Parathyroid adenoma (tissue), 2 donors: ENCODE results near the gene PAPSS1.
A peak's percentile ranks its signal among the peaks of the same experiment; 100 is the strongest.
"Not testable (repeated sequence)": the region's sequence is repeated elsewhere in the genome, so short reads cannot be mapped to it uniquely, and the experiment has no call there.

ENCODE experiments used
- H2AFZ ChIP-seq: fragments of 300-600 bp; sonication (generic); one replicate; pipeline ENCODE4 v1.7.0; 2017; ENCODE audit warnings: antibody characterized with exemption, mild to moderate bottlenecking
- H3K27ac ChIP-seq: fragments of 300-600 bp; sonication (generic); one replicate; pipeline ENCODE4 v1.7.0; 2017
- H3K27me3 ChIP-seq: fragments of 300-600 bp; sonication (generic); one replicate; pipeline ENCODE4 v1.7.0; 2017; ENCODE audit warnings: low read length; ENCODE audit not compliant: control insufficient read depth, insufficient read depth
- H3K36me3 ChIP-seq: fragments of 300-600 bp; sonication (generic); one replicate; pipeline ENCODE4 v1.7.0; 2017; ENCODE audit warnings: low read length; ENCODE audit not compliant: control insufficient read depth, insufficient read depth
- H3K4me1 ChIP-seq: fragments of 300-600 bp; sonication (generic); one replicate; pipeline ENCODE4 v1.7.0; 2017; ENCODE audit warnings: control low read depth
- H3K4me2 ChIP-seq: fragments of 300-600 bp; sonication (generic); one replicate; pipeline ENCODE4 v1.7.0; 2017; ENCODE audit warnings: low read length
- H3K4me3 ChIP-seq: fragments of 300-600 bp; sonication (generic); one replicate; pipeline ENCODE4 v1.7.0; 2017; ENCODE audit warnings: low read depth, low read length
- H3K79me2 ChIP-seq: fragments of 300-600 bp; sonication (generic); one replicate; pipeline ENCODE4 v1.7.0; 2017; ENCODE audit warnings: control low read depth
- H3K9ac ChIP-seq: fragments of 300-600 bp; sonication (generic); one replicate; pipeline ENCODE4 v1.7.0; 2017; ENCODE audit warnings: mild to moderate bottlenecking
- H3K9me3 ChIP-seq: fragments of 300-600 bp; sonication (generic); one replicate; pipeline ENCODE4 v1.7.0; 2017; ENCODE audit warnings: low read length; ENCODE audit not compliant: control insufficient read depth
- CTCF ChIP-seq: fragments of 300-600 bp; sonication (generic); IDR thresholded peaks from one replicate; pipeline ENCODE4 v1.7.0; 2017; ENCODE audit warnings: antibody characterized with exemption, mild to moderate bottlenecking
- donor health status: primary hyperparathyroidism.

PAPSS1 gene

GRCh38 chr4:107733431-107733925 is 13.4 kb upstream of the PAPSS1 start:
- Histone ChIP-seq H3K9ac (no peak overlapping the region), H3K27me3 (no peaks in the 10 kb centered on the region), H3K79me2 (no peaks in the 10 kb centered on the region), H3K4me2 (no peak overlapping the region), H3K27ac (no peak overlapping the region), H3K4me1 (no peaks in the 10 kb centered on the region), H2AFZ (no peak overlapping the region), H3K36me3 (no peaks in the 10 kb centered on the region), H3K9me3 (no peaks in the 10 kb centered on the region), H3K4me3 (no peak overlapping the region)
- TF ChIP-seq CTCF = no peak

GRCh38 chr4:107729050-107729449 is 9.0 kb upstream of the PAPSS1 start:
- H3K9me3 ChIP-seq, H3K4me2 ChIP-seq, H3K27me3 ChIP-seq, H3K4me1 ChIP-seq, H3K4me3 ChIP-seq, H2AFZ ChIP-seq, H3K9ac ChIP-seq, H3K79me2 ChIP-seq, H3K36me3 ChIP-seq, H3K27ac ChIP-seq: not testable (repeated sequence)

- not testable (repeated sequence) for H3K4me2 ChIP-seq, H3K4me1 ChIP-seq, H2AFZ ChIP-seq, H3K27ac ChIP-seq, H3K9me3 ChIP-seq, H3K9ac ChIP-seq, H3K27me3 ChIP-seq, H3K4me3 ChIP-seq, H3K36me3 ChIP-seq, H3K79me2 ChIP-seq
Measured at GRCh38 chr4:107726131-107726925, 6.3 kb upstream of the PAPSS1 start.

GRCh38 chr4:107725281-107725859 is 5.3 kb upstream of the PAPSS1 start:
- no peak overlapping the region for H2AFZ ChIP-seq
- no peak for TF ChIP-seq CTCF
- no peaks in the 10 kb centered on the region for H3K79me2 ChIP-seq
- H3K27ac ChIP-seq = no peak overlapping the region
- no peaks in the 10 kb centered on the region for H3K36me3 ChIP-seq
- no peak overlapping the region for H3K4me3 ChIP-seq
- no peak overlapping the region for H3K9ac ChIP-seq
- H3K4me1 ChIP-seq = no peaks in the 10 kb centered on the region
- no peaks in the 10 kb centered on the region for H3K27me3 ChIP-seq
- H3K9me3 ChIP-seq = no peaks in the 10 kb centered on the region
- H3K4me2 ChIP-seq = no peak overlapping the region

- H3K4me2 ChIP-seq, H2AFZ ChIP-seq, H3K79me2 ChIP-seq, H3K27me3 ChIP-seq, H3K27ac ChIP-seq, H3K9me3 ChIP-seq, H3K36me3 ChIP-seq, H3K9ac ChIP-seq, H3K4me1 ChIP-seq, H3K4me3 ChIP-seq: not testable (repeated sequence)
Measured at GRCh38 chr4:107723331-107723730, 3.3 kb upstream of the PAPSS1 start.

GRCh38 chr4:107721436-107722100 is 1.5 kb upstream of the PAPSS1 start:
- no peaks in the 10 kb centered on the region for H3K9me3 ChIP-seq
- peak overlapping the region; percentile 89 for H2AFZ ChIP-seq
- no peaks in the 10 kb centered on the region for H3K4me1 ChIP-seq
- TF ChIP-seq CTCF = no peak
- H3K4me2 ChIP-seq = no peak overlapping the region
- H3K79me2 ChIP-seq = peaks cover 6% of the 10 kb centered on the region
- H3K27me3 ChIP-seq = no peaks in the 10 kb centered on the region
- no peak overlapping the region for H3K9ac ChIP-seq
- no peaks in the 10 kb centered on the region for H3K36me3 ChIP-seq
- H3K27ac ChIP-seq = no peak overlapping the region
- H3K4me3 ChIP-seq = no peak overlapping the region
